Stomach (tissue), 9 donors: Measurements from ENCODE around the gene GDF7. TPM values are rescaled to one million over a fixed set of nuclear protein-coding genes. Genes with fewer than 3 reads are reported as not detected.
"Not testable (repeated sequence)": the region's sequence is repeated elsewhere in the genome, so short reads cannot be mapped to it uniquely, and the experiment has no call there.

ENCODE experiments used
- DNase-seq, 2 donors: peaks; one replicate each; pipeline versions ENCODE4 v3.0.0 to v3.0.0-alpha.2; 2013 to 2019
- H3K27ac ChIP-seq, 5 donors: fragments of 200-600 bp in 4 of 5; sonication (generic) in 4 of 5; one replicate each; pipeline ENCODE4 v1.5.1; 2013 to 2019; ENCODE audit warnings: mild to moderate bottlenecking in 1 of 5, moderate library complexity in 1 of 5
- H3K27me3 ChIP-seq, 3 donors: fragments of 200-600 bp; sonication (generic); one replicate each; pipeline ENCODE4 v1.5.1; 2017 to 2019; ENCODE audit warnings: mixed run types in 1 of 3
- H3K36me3 ChIP-seq, 4 donors: fragments of 200-600 bp; sonication (generic); 1 replicate in 3 of 4; 2 replicates in 1 of 4; pipeline ENCODE4 v1.5.1; 2016 to 2019
- H3K4me1 ChIP-seq, 4 donors: fragments of 200-600 bp; sonication (generic); one replicate each; pipeline ENCODE4 v1.5.1; 2016 to 2019
- H3K4me3 ChIP-seq, 4 donors: fragments of 200-600 bp; sonication (generic) in 3 of 4; one replicate each; pipeline ENCODE4 v1.5.1; 2016 to 2019; ENCODE audit warnings: mild to moderate bottlenecking in 1 of 4
- H3K9me3 ChIP-seq, 4 donors: fragments of 200-600 bp; sonication (generic); one replicate each; pipeline ENCODE4 v1.5.1; 2016 to 2019
- CTCF ChIP-seq, 7 experiments: fragments of 450-650 bp in 4 of 7; fragments of 200-600 bp in 3 of 7; sonication (generic) in 3 of 7; IDR thresholded peaks; one replicate each; pipeline ENCODE4 v1.5.1; 2016 to 2019; ENCODE audit warnings: antibody characterized with exemption in 7 of 7, control low read depth in 2 of 7, mild to moderate bottlenecking in 1 of 7
- EP300 ChIP-seq: sonication (generic); formaldehyde crosslinking; IDR thresholded peaks from one replicate; pipeline ENCODE4 v1.6.1; 2017; ENCODE audit warnings: antibody characterized with exemption
- POLR2A ChIP-seq, 4 donors: fragments of 450-650 bp; IDR thresholded peaks; one replicate each; pipeline ENCODE4 v1.6.1; 2016; ENCODE audit warnings: antibody characterized with exemption in 4 of 4, control low read depth in 2 of 4, mild to moderate bottlenecking in 1 of 4, moderate library complexity in 1 of 4
- POLR2AphosphoS5 ChIP-seq, 3 donors: sonication (generic); formaldehyde crosslinking; IDR thresholded peaks; one replicate each; pipeline ENCODE4 v1.6.1; 2016; ENCODE audit warnings: antibody characterized with exemption in 3 of 3
- WGBS, 5 donors: extraction: QIAGEN DNeasy Blood & Tissue Kit in 3 of 5; methylation state at CpG; one replicate each; pipeline versions ENCODE4 v1.1.5 to v1.1.7; 2013 to 2018; 5-methylcytosine and 5-hydroxymethylcytosine counted together
- intact Hi-C: fragments of 100-400 bp; cut with DNase I; formaldehyde crosslinking; loops from one replicate; pipeline ENCODE4 v1.15.1; 2023; ENCODE audit warnings: low total_unique reads
- polyA plus RNA-seq, 3 donors: library from polyadenylated mRNA; stranded (reverse); fragments of 200-250 nt; gene quantifications; one replicate each; pipeline ENCODE4 v1.2.3, GENCODE V29; 2013
- total RNA-seq, 5 donors: library from RNA; depleted of rRNA; stranded (reverse); fragments of >200 nt; gene quantifications; one replicate each; pipeline versions ENCODE4 v1.1.0 to v1.2.3, GENCODE V29; 2014 to 2016
- donor health status: healthy with polysubstance abuse.
- donor health status: Bipolar disorder and iron deficiency.
- donor health status: healthy.

The GDF7 gene
- total and polyA plus RNA-seq, 8 donors, result 0.10 to 1.3 (median 0.37) TPM; not detected in 3

- Histone ChIP-seq H3K36me3 (peaks cover 0 to 6% (median 2%) of the 10 kb centered on the region in 4 donors), H3K4me3 (no peak overlapping the region), H3K4me1 (no peaks in the 10 kb centered on the region), H3K27me3 (no peaks in the 10 kb centered on the region), H3K27ac (no peak overlapping the region), H3K9me3 (no peaks in the 10 kb centered on the region)
- DNase-seq, result no peak
- intact Hi-C loops, result no loop called here
- TF ChIP-seq POLR2A (IDR thresholded peaks at IDR 0.05) (no peak), POLR2AphosphoS5 (IDR thresholded peaks at IDR 0.05) (no peak), EP300 (no peak), CTCF (IDR thresholded peaks at IDR 0.05) (no peak)
- WGBS, 5 donors, result 96 to 100% (median 98%) methylated on average over 2 of the region's 2 CpGs
These were observed 39.3 kb downstream of the GDF7 start for GRCh38 chr2:20706217-20706616.

- no peak for DNase-seq
- Histone ChIP-seq H3K27ac (no peak overlapping the region), H3K4me3 (no peak overlapping the region), H3K27me3 (no peaks in the 10 kb centered on the region), H3K36me3 (peaks cover 0 to 8% (median 4%) of the 10 kb centered on the region in 4 donors), H3K4me1 (no peaks in the 10 kb centered on the region), H3K9me3 (no peaks in the 10 kb centered on the region)
- intact Hi-C loops, result no loop called here
- 70 to 87% (median 74%) methylated on average over 3 of the region's 3 CpGs for WGBS, 5 donors
- TF ChIP-seq POLR2A (IDR thresholded peaks at IDR 0.05), result no peak
These were observed 39.8 kb downstream of the GDF7 start for GRCh38 chr2:20706786-20707185.

- H3K36me3 ChIP-seq, result peaks cover 0 to 10% (median 5%) of the 10 kb centered on the region in 4 donors
- TF ChIP-seq POLR2AphosphoS5 (IDR thresholded peaks at IDR 0.05), result no peak
- TF ChIP-seq CTCF (IDR thresholded peaks at IDR 0.05), result no peak
- no peak for TF ChIP-seq POLR2A (IDR thresholded peaks at IDR 0.05)
- no peak for DNase-seq
- no peak overlapping the region for H3K27ac ChIP-seq
- H3K4me1 ChIP-seq, result no peaks in the 10 kb centered on the region
- WGBS, 5 donors, result 64 to 82% (median 76%) methylated on average over 4 of the region's 4 CpGs
- H3K9me3 ChIP-seq, result no peaks in the 10 kb centered on the region
- no peaks in the 10 kb centered on the region for H3K27me3 ChIP-seq
- no peak overlapping the region for H3K4me3 ChIP-seq
- intact Hi-C loops, result no loop called here
These were observed 40.7 kb downstream of the GDF7 start for GRCh38 chr2:20707601-20708000.

GRCh38 chr2:20711641-20712040 is 44.7 kb downstream of the GDF7 start:
- H3K4me1 ChIP-seq, H3K27me3 ChIP-seq, intact Hi-C loops, H3K27ac ChIP-seq, H3K4me3 ChIP-seq, DNase-seq, H3K9me3 ChIP-seq: not testable (repeated sequence)
- H3K36me3 ChIP-seq, result peaks cover 0 to 10% (median 5%) of the 10 kb centered on the region in 4 donors
- WGBS, 5 donors, result 89 to 100% (median 95%) methylated on average over 6 to 7 of the region's 7 CpGs

GRCh38 chr2:20713585-20713984 is 46.6 kb downstream of the GDF7 start:
- DNase-seq, H3K27ac ChIP-seq, H3K27me3 ChIP-seq, intact Hi-C loops, H3K4me3 ChIP-seq, H3K4me1 ChIP-seq: not testable (repeated sequence)
- H3K36me3 ChIP-seq, result peaks cover 0 to 12% (median 8%) of the 10 kb centered on the region in 4 donors
- H3K9me3 ChIP-seq, result peaks cover 0 to 15% (median 3%) of the 10 kb centered on the region in 4 donors
- WGBS, 5 donors, result 88 to 100% (median 96%) methylated on average over 3 of the region's 3 CpGs

- H3K4me3 ChIP-seq, H3K27ac ChIP-seq, intact Hi-C loops, H3K27me3 ChIP-seq, H3K4me1 ChIP-seq, DNase-seq: not testable (repeated sequence)
- Histone ChIP-seq H3K9me3 (peaks cover 0 to 18% (median 3%) of the 10 kb centered on the region in 4 donors), H3K36me3 (peaks cover 0 to 14% (median 8%) of the 10 kb centered on the region in 4 donors)
- WGBS, 5 donors, result 86 to 99% (median 94%) methylated on average over 2 of the region's 2 CpGs
These were observed 47.5 kb downstream of the GDF7 start for GRCh38 chr2:20714412-20714811.

GRCh38 chr2:20716164-20716563 is 49.2 kb downstream of the GDF7 start:
- H3K4me1 ChIP-seq, DNase-seq, intact Hi-C loops, H3K27ac ChIP-seq, H3K4me3 ChIP-seq, H3K27me3 ChIP-seq: not testable (repeated sequence)
- 91 to 98% (median 97%) methylated on average over 3 of the region's 3 CpGs for WGBS, 5 donors
- Histone ChIP-seq H3K9me3 (peaks cover 0 to 18% (median 3%) of the 10 kb centered on the region in 4 donors), H3K36me3 (peaks cover 0 to 14% (median 6%) of the 10 kb centered on the region in 4 donors)
